ENCODE measurements around the gene STXBP1.

- TF ChIP-seq, protein P1, sequence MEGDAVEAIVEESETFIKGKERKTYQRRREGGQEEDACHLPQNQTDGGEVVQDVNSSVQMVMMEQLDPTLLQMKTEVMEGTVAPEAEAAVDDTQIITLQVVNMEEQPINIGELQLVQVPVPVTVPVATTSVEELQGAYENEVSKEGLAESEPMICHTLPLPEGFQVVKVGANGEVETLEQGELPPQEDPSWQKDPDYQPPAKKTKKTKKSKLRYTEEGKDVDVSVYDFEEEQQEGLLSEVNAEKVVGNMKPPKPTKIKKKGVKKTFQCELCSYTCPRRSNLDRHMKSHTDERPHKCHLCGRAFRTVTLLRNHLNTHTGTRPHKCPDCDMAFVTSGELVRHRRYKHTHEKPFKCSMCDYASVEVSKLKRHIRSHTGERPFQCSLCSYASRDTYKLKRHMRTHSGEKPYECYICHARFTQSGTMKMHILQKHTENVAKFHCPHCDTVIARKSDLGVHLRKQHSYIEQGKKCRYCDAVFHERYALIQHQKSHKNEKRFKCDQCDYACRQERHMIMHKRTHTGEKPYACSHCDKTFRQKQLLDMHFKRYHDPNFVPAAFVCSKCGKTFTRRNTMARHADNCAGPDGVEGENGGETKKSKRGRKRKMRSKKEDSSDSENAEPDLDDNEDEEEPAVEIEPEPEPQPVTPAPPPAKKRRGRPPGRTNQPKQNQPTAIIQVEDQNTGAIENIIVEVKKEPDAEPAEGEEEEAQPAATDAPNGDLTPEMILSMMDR (IDR thresholded peaks at IDR 0.05; ENCODE audit: borderline replicate concordance, extremely low read depth, low read length, poor library complexity, severe bottlenecking): no peak
- TF ChIP-seq EZH2 (IDR thresholded peaks at IDR 0.05; ENCODE audit: borderline replicate concordance, low read depth, low read length, severe bottlenecking): no peak
Observed at GRCh38 chr9:127730799-127731410, 118.8 kb downstream of the STXBP1 start.

All from DND-41 (cell line).